Glutamatergic neuron (in vitro differentiated cells): Measurements from ENCODE around the gene SLX4IP. TPM values are rescaled to one million over a fixed set of nuclear protein-coding genes. Genes with fewer than 3 reads are reported as not detected.

Source experiments
- DNase-seq: peaks from one replicate; pipeline ENCODE4 v3.0.0; 2022
- H3K27ac Mint-ChIP-seq: one replicate; pipeline ENCODE4 v1.8.0; 2020; ENCODE audit warnings: mild to moderate bottlenecking, mixed read lengths, inconsistent platforms; ENCODE audit not compliant: unreplicated experiment
- H3K27me3 Mint-ChIP-seq: one replicate; pipeline ENCODE4 v1.8.0; 2020; ENCODE audit warnings: mild to moderate bottlenecking, moderate library complexity, mixed read lengths, inconsistent platforms; ENCODE audit not compliant: unreplicated experiment
- H3K36me3 Mint-ChIP-seq: one replicate; pipeline ENCODE4 v1.8.0; 2020; ENCODE audit warnings: mild to moderate bottlenecking, mixed read lengths, inconsistent platforms; ENCODE audit not compliant: unreplicated experiment
- H3K4me1 Mint-ChIP-seq: one replicate; pipeline ENCODE4 v1.8.0; 2020; ENCODE audit warnings: mild to moderate bottlenecking, low read depth, mixed read lengths, inconsistent platforms; ENCODE audit not compliant: unreplicated experiment
- H3K4me3 Mint-ChIP-seq: one replicate; pipeline ENCODE4 v1.8.0; 2020; ENCODE audit warnings: mild to moderate bottlenecking, mixed read lengths, inconsistent platforms; ENCODE audit not compliant: unreplicated experiment
- H3K9me3 Mint-ChIP-seq: one replicate; pipeline ENCODE4 v1.8.0; 2020; ENCODE audit warnings: mild to moderate bottlenecking, moderate library complexity, mixed read lengths, inconsistent platforms; ENCODE audit not compliant: unreplicated experiment
- total RNA-seq: library from RNA; stranded (reverse); fragmentation: NEBNext Ultra II Directional; extraction: Animal tissue kit (Norgen Biotek cat#: 25700); gene quantifications from one replicate; pipeline ENCODE4 v1.2.1, GENCODE V29; 2021; ENCODE audit not compliant: unreplicated experiment
- TF ChIP-seq, protein P1 (sequence below): fragments of 200-600 bp; sonication (generic); IDR thresholded peaks from one replicate; pipeline ENCODE4 v1.5.0; 2021; ENCODE audit not compliant: partially characterized antibody, unreplicated experiment

SLX4IP gene
- total RNA-seq, 1 donor from 2014 or later, result 7.9 TPM

DNA sequence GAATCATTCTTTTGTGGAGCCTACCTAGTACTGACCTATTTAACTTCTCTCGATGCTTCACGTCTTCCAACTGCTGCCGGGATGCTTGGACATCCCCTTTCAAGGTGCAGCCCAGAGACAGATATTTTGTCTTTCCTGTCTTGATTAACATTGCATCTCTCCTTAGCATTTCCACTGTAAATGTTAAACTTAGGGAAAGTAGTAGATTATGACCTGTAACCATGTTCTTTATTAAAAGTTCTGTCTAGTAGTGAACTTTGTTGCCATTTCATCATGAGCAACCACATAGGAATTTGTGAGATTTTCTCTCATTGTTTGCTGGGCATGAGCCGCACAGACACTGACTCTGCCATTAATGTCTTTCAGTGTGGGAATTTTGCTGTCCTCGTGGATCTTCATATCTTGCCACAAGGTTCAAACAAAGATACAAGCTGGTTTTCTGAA lies 120.8 kb downstream of the SLX4IP start:
- TF ChIP-seq, protein P1, sequence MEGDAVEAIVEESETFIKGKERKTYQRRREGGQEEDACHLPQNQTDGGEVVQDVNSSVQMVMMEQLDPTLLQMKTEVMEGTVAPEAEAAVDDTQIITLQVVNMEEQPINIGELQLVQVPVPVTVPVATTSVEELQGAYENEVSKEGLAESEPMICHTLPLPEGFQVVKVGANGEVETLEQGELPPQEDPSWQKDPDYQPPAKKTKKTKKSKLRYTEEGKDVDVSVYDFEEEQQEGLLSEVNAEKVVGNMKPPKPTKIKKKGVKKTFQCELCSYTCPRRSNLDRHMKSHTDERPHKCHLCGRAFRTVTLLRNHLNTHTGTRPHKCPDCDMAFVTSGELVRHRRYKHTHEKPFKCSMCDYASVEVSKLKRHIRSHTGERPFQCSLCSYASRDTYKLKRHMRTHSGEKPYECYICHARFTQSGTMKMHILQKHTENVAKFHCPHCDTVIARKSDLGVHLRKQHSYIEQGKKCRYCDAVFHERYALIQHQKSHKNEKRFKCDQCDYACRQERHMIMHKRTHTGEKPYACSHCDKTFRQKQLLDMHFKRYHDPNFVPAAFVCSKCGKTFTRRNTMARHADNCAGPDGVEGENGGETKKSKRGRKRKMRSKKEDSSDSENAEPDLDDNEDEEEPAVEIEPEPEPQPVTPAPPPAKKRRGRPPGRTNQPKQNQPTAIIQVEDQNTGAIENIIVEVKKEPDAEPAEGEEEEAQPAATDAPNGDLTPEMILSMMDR, result no peak
- Mint-ChIP-seq H3K4me1 (peaks cover 16% of the 10 kb centered on the region), H3K27me3 (no peaks in the 10 kb centered on the region), H3K4me3 (no peak overlapping the region), H3K9me3 (peaks cover 2% of the 10 kb centered on the region), H3K36me3 (no peaks in the 10 kb centered on the region), H3K27ac (no peak overlapping the region)
- no peak for DNase-seq

- H3K4me3 Mint-ChIP-seq, result no peak overlapping the region
- H3K36me3 Mint-ChIP-seq, result no peaks in the 10 kb centered on the region
- no peaks in the 10 kb centered on the region for H3K9me3 Mint-ChIP-seq
- TF ChIP-seq, protein P1, result no peak
- DNase-seq, result no peak
- peaks cover 16% of the 10 kb centered on the region for H3K4me1 Mint-ChIP-seq
- H3K27me3 Mint-ChIP-seq, result no peaks in the 10 kb centered on the region
- no peak overlapping the region for H3K27ac Mint-ChIP-seq
Observed at GRCh38 chr20:10556519-10557083, 121.5 kb downstream of the SLX4IP start.

DNA sequence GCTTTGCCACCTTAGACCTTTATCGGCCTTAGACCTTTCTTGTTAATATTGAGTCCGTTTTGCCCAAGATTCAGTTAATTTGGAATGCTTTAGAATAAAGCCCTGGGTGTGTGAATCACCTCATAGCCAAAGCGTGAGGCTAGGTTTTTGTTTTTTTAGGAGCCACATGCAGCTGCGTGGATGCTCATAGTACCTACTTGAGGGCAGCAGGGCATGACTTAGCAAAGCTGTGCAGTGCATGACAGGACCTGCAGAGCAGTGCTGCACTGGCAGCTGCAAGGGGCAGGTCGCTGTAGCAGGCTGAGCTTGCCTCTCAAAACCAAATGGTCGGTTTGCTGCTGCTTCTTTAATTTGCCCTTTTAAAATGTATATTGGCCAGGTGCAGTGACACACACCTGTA lies 122.6 kb downstream of the SLX4IP start:
- DNase-seq, result no peak
- Mint-ChIP-seq H3K27me3 (no peaks in the 10 kb centered on the region), H3K9me3 (no peaks in the 10 kb centered on the region), H3K36me3 (no peaks in the 10 kb centered on the region), H3K27ac (no peak overlapping the region), H3K4me1 (peaks cover 10% of the 10 kb centered on the region), H3K4me3 (no peak overlapping the region)
- TF ChIP-seq, protein P1, result no peak

DNA sequence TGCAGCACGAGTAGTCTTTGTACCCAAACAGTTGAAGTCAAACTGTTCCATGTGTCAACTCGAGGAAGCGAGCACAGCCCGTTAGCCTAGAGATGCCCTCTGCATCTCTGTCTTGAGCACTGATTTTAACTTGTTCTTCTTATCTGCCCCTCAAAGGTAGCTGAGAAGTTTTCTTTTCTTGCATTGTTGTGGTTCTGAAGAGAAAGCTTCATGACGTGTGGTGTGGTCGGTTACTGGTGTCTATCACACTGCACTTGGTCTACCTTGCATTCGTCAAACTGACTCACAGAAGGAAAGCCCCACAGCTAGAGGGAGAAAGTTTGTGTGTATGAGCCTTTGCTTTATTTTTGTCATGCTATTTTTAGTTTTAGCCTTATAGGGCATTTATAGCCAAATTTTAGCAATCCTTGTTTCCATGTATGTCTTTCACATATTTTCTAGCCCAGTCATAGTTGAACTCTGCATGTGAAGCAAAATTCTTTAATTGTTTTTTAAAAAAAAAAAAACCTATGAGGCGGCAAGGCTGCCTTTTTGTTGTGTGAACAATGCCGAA lies 123.6 kb downstream of the SLX4IP start:
- H3K4me1 Mint-ChIP-seq, result peaks cover 10% of the 10 kb centered on the region
- H3K27ac Mint-ChIP-seq, result no peak overlapping the region
- no peaks in the 10 kb centered on the region for H3K9me3 Mint-ChIP-seq
- H3K36me3 Mint-ChIP-seq, result no peaks in the 10 kb centered on the region
- no peaks in the 10 kb centered on the region for H3K27me3 Mint-ChIP-seq
- no peak for DNase-seq
- TF ChIP-seq, protein P1, result no peak
- H3K4me3 Mint-ChIP-seq, result no peak overlapping the region

- peaks cover 10% of the 10 kb centered on the region for H3K4me1 Mint-ChIP-seq
- TF ChIP-seq, protein P1, result no peak
Observed at GRCh38 chr20:10559266-10559665, 124.2 kb downstream of the SLX4IP start.

More at GRCh38 chr20:10559266-10559665, 124.2 kb downstream of the SLX4IP start:
- Mint-ChIP-seq H3K27ac (no peak overlapping the region), H3K27me3 (no peaks in the 10 kb centered on the region), H3K4me3 (no peak overlapping the region), H3K9me3 (no peaks in the 10 kb centered on the region), H3K36me3 (no peaks in the 10 kb centered on the region)
- no peak for DNase-seq
